ENCODE measurements around the gene GALP.
"Not testable (repeated sequence)": the region's sequence is repeated elsewhere in the genome, so short reads cannot be mapped to it uniquely, and the experiment has no call there.

Gene GALP

DNA sequence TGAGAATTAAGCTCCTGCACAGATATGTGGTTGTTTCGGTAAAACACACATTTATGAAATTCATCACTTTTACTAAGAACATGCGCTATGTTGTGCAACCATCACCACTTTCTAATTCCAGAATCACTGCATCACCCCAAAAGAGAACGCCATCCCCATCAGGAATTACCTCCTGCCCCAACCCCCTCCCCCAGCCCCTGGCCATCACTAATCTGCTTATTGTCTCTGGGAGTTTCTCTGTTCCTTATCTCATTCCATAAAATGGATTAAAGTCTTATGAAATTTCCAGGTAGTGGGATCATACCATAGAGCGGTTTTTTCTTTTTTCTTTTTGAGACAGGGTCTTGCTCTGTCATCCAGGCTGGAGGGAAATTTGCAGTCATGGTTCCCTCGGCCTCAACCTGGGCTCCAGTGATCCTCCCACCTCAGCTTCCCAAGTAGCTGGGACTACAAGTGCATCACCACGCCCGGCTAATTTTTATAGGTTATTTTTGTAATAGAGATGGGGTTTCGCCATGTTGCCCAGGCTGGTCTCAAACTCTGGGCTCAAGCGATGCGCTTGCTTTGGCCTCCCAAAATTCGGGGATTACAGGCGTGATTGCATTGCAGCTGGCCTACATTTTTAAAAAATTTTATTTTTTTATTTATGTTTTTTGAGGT, 18.3 kb downstream of the GALP start:
- DNase-seq, result no peak

DNA sequence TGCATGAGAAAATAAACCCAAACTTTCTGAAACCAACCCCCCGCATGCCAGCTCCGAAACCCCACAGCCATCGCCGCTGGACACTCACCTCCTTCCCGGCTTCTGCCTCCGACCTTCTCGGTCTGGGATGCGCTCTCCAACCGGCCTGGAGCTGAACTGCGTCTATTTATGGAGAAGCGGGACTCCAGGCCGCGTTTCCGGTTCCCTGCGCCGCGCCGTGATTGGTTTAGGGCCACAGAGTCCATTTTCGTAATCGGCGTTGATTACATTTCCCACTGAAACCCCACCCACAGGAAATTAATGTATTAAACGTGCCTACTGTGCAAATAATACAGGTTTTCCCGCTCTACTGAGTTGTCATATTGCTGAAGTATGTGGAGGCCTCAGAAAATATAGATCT, 21.8 kb downstream of the GALP start, which contains the start of gene ZSCAN5B:
Gene ZSCAN5B (minus strand): TSS at position 138 of the 400 bp plus-strand sequence. CDS start 4,731 bp downstream, outside the sequence.
- DNase-seq, result not testable (repeated sequence)

DNA sequence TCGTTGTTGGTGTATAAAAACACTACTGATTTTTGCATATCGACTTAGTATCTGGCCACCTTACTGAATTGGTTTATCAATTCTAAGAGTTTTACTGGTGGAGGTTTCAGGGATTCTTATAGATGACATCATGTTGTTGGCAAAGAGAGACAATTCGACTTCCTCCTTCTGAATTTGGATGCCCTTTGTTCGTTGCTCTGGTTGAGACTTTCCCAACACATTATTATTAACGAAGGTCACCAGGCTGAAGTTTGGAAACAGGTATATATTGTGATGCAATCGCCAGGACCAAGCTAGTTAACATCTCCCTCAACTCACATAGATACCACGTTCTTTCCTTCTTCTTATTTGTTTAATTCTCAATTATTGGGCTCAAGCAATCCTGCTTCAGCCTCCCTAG, 23.9 kb downstream of the GALP start:
- no peak for DNase-seq

DNA sequence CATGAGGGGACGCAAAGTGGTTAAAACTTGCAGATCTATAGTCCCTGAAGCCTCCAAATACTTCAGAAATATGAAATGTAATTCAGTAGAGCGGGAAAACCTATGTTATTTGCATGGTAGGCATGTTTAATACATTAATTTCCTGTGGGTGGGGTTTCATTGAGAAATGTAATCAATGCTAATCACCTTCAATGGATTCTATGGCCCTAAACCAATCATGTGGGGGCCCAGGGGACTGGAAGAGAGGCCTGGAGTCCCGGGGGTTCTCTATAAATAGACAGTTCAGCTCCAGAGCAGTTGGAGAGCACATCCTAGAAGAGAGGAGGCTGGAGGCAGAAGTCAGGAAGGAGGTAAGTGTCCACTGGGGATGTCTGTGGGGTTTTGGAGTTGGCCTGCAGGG, 26.2 kb downstream of the GALP start, which contains the start of gene ZSCAN5C:
Gene ZSCAN5C (plus strand): TSS at position 301 of the 400 bp plus-strand sequence. CDS start 3,641 bp downstream, outside the sequence.
- no peak for DNase-seq

DNA sequence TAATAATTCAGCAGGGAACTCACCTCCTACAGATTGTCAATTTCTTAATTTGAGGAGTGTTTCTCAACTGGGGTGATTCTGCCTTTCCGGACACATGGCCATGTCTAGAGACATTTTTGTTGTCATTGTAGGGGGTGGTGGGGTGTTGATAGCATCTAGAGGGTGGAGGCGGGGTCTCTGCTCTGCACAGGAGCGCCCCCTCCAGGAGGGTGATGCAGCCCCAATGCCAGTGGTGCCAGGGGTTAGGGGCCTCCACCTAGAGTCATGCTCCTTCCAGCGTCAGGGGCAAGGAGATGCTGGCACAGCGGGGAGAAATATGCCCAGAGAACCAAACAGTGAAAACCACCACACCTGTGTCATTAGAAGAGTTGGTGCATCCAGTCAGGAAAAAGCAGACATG, 31.8 kb downstream of the GALP start:
- DNase-seq, result not testable (repeated sequence)

DNA sequence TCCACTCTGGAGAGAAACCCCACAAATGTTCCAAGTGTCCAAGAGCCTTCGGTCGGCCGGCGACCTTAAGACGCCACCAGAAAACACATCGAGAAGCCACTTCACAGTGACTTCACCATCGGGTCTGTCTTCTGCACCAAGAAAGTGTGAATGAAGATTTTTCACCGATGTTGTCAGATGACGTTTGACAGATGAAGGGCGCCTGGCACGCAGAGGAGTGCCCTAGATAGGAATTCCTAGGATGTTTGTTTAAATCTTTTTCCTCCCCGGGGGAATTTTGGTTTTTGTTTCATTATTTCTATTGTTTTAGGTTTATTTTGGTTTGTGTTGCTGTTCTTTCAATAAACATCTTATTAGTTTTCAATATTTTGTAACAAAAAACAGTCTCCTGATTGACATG, 33.3 kb downstream of the GALP start:
- DNase-seq, result no peak

DNA sequence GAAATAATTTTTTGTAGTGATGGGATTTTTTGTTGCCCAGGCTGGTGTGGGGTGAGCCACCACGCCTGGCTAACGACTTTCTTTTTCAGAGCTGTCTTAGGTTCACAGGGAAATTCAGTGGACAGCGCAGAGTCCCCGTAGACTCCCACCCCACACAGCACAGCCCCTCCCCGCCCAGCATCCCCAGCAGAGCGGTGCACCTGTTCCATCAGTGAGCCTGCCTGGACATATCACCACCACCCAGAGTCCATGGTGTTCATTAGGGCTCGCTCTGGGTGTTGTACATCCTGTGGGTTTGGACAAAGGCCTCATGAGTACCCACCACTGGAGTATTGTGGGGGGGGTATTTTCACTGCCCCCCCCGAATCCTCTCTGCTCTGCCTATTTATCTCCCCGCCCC, 34.2 kb downstream of the GALP start:
- not testable (repeated sequence) for DNase-seq

DNA sequence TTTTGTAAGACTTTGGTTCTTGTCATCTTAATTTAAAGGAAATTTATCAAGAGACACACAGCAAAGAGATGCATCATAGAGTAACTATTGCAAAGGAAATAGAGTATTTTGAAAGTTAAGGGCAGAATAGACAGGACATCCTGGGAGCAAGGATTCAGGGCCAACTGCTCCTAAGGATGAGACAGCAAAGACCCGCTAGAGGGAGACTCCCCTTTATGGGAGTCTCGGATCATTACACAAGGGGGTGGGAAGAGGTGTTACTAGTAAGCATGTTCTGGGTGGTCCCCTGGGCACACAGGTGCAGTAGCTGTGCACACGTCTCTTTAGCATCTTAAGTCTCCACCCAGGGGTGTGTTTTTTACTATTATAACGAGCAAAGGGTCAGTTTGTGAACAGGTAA, 35.9 kb downstream of the GALP start:
- no peak for DNase-seq

DNA sequence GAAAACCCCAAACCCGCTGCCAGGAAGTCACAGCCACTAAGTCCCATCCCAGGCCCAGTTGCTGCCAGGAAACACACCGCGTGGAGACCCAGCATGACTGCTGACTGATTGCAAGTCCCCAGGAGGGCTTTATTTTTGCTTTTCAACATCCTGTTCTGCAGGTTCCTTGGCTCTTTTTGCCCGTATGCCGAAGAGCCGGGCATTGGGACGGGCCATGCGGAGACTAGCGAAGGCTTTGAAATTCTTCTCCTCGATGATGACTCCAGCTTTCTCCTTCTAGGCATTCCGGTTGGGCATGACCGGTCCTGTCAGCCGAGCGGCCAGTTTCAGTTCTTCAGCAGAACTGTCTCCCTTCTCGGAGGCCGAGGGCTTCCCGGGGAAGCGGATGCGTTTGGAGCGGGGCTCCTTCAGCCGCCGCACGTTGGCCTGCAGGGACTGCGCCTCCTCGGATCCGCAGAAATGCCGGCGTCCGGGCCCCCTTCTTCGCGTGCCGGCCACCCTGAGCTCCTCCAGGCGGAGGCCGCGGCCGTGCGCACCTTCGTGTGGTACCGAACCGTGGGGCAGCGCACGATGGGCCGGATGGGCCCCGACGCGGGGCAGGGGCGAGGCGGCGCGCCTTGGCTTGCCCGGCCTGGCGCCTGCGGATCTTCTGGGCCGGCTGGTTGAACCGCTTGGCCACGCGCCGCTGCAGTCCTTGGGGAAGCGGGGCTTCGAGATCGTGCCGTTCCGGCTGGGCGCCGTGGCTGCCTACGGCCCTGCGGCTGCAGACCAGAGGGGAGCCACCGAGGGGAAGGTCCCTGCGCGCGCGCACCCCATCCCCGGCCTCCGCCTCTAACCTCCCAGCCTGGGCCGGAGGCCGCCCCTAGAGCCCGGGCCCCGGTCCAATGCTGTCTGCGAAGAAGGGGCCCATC, 41.5 kb downstream of the GALP start:
- no peak for DNase-seq

DNA sequence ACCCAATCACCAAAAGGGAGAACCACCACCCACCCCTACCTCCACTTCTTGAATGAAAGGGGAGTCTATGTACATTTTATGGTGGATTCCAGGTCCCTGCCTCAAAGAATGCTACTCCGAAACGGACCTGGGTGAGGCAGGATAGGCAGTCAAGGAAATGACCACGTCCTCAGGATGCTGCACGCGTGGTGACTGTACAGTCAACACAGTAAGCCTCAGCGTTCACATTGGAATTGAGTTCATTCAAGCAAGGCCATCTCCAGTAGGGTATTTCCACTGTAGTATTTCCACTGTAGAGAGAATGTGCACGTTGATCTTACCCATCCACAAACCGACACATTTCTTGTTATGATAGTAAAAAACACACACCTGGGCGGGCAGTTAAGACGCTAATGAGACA, 43.2 kb downstream of the GALP start:
- no peak for DNase-seq

DNA sequence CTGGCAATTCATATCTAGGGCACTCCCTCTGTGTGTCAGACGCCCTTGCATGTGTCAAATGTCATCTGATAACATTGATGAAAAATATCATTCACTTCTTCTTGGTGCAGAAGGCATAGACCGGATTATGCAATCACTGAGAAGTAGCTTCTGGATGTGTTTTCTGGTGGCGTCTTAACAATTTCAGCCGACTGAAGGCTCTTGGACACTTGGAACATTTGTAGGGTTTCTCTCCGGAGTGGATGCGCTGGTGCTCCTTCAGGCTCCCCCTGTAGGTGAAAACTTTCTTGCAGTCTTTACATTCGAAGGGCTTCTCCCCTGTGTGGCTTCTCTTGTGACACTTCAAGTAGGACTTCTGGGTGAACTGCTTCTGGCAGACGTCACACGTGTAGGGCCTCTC, 45.6 kb downstream of the GALP start:
- not testable (repeated sequence) for DNase-seq

DNA sequence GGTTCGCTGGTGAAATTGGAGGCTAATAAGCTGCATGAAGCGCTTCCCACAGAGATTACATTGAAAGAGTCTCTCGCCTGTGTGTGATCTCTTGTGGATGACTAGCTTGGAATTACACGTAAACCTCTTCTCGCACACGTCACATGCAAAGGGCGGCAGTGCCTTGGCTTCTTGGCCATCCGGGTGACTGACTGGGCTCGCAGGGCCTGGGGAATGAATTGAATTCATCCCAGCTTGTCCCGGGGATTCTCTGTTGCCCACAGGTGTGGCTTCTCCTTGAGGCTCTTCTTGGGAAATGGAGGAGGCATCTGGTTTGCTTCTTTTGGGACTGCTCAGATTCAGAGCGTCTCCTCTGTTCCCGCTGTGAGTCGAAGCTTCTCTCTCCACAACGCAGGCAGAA, 46.0 kb downstream of the GALP start:
- DNase-seq, result no peak

DNA sequence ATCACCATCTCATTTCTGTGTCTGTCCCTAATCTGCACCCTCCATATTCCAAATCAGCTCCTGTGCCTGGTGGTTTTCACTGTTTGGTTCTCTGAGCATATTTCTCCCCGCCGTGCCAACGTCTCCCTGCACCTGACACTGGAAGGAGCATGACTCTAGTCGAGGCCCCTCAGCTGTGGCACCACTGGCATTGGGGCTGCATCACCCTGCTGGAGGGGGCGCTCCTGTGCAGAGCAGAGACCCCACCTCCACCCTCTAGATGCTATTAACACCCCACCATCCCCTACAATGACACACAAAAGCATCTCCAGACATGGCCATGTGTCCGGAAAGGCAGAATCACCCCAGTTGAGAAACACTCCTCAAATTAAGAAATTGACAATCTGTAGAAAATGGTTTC, 47.1 kb downstream of the GALP start:
- DNase-seq, result no peak

DNA sequence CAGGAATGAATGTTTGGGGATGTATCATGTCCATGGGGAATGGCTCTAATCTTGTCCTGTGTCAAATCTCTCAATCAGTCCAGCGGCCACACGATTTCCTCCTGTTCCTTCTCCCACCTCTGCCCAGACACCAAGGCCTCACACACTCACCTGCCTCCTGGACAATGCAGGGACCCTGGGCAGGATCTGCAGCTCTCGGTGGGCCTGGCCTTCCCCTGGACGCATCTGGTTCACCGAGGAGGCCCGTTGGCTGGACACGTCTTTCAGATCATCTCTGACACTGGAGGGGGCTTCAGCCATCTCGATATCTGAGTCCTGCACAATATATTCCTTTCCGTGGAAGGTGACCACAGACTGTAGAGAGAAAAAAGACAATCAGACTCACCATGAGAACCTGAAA, 47.7 kb downstream of the GALP start:
- DNase-seq, result no peak
